ENCODE measurements around the gene ABR. TPM values are rescaled to one million over a fixed set of nuclear protein-coding genes. Genes with fewer than 3 reads are reported as not detected.
A peak's percentile ranks its signal among the peaks of the same experiment; 100 is the strongest.

ABR gene
- 112 TPM for total RNA-seq

GRCh38 chr17:1179818-1180742 lies at the start of gene ABR:
ABR (minus strand) TSS chr17:1179981; CDS start chr17:1179727, 254 bp downstream.
- Histone ChIP-seq H3K9me3 (ENCODE audit: low read depth, low read length) (no peaks in the 10 kb centered on the region), H3K4me3 (ENCODE audit: low read length) (peak within 1 kb of the TSS; percentile 42), H3K4me1 (ENCODE audit: insufficient read depth, low read length) (peaks cover 31% of the 10 kb centered on the region), H3K27me3 (ENCODE audit: insufficient read depth, low read length) (no peaks in the 10 kb centered on the region)

GRCh38 chr17:1229349-1229899 lies 49.6 kb upstream of the ABR start:
- peaks cover 11% of the 10 kb centered on the region for H3K27me3 ChIP-seq (ENCODE audit: insufficient read depth, low read length)
- peaks cover 39% of the 10 kb centered on the region for H3K4me1 ChIP-seq (ENCODE audit: insufficient read depth, low read length)
- peak overlapping the region; percentile 54 for H3K4me3 ChIP-seq (ENCODE audit: low read length)
- no peaks in the 10 kb centered on the region for H3K9me3 ChIP-seq (ENCODE audit: low read depth, low read length)

GRCh38 chr17:1228781-1229348 lies 49.1 kb upstream of the ABR start:
- Histone ChIP-seq H3K27me3 (ENCODE audit: insufficient read depth, low read length) (peaks cover 11% of the 10 kb centered on the region), H3K4me3 (ENCODE audit: low read length) (peak overlapping the region; percentile 54), H3K4me1 (ENCODE audit: insufficient read depth, low read length) (peaks cover 39% of the 10 kb centered on the region), H3K9me3 (ENCODE audit: low read depth, low read length) (no peaks in the 10 kb centered on the region)

GRCh38 chr17:1227917-1228780 lies 48.4 kb upstream of the ABR start:
- Histone ChIP-seq H3K4me3 (ENCODE audit: low read length) (peak overlapping the region; percentile 38), H3K4me1 (ENCODE audit: insufficient read depth, low read length) (peaks cover 39% of the 10 kb centered on the region), H3K9me3 (ENCODE audit: low read depth, low read length) (no peaks in the 10 kb centered on the region), H3K27me3 (ENCODE audit: insufficient read depth, low read length) (peaks cover 11% of the 10 kb centered on the region)

GRCh38 chr17:1227365-1227764 lies 47.6 kb upstream of the ABR start:
- Histone ChIP-seq H3K4me3 (ENCODE audit: low read length) (peak overlapping the region; percentile 38), H3K9me3 (ENCODE audit: low read depth, low read length) (no peaks in the 10 kb centered on the region), H3K27me3 (ENCODE audit: insufficient read depth, low read length) (peaks cover 11% of the 10 kb centered on the region), H3K4me1 (ENCODE audit: insufficient read depth, low read length) (peaks cover 39% of the 10 kb centered on the region)

- H3K9me3 ChIP-seq (ENCODE audit: low read depth, low read length), result no peaks in the 10 kb centered on the region
- peaks cover 11% of the 10 kb centered on the region for H3K27me3 ChIP-seq (ENCODE audit: insufficient read depth, low read length)
- peaks cover 33% of the 10 kb centered on the region for H3K4me1 ChIP-seq (ENCODE audit: insufficient read depth, low read length)
- no peak overlapping the region for H3K4me3 ChIP-seq (ENCODE audit: low read length)
Observed at GRCh38 chr17:1226308-1226707, 46.5 kb upstream of the ABR start.

- Histone ChIP-seq H3K27me3 (ENCODE audit: insufficient read depth, low read length) (peaks cover 4% of the 10 kb centered on the region), H3K4me3 (ENCODE audit: low read length) (no peak overlapping the region), H3K9me3 (ENCODE audit: low read depth, low read length) (no peaks in the 10 kb centered on the region)
Observed at GRCh38 chr17:1224330-1224729, 44.5 kb upstream of the ABR start.

GRCh38 chr17:1223662-1224061 lies 43.9 kb upstream of the ABR start:
- Histone ChIP-seq H3K4me3 (ENCODE audit: low read length) (no peak overlapping the region), H3K9me3 (ENCODE audit: low read depth, low read length) (no peaks in the 10 kb centered on the region), H3K4me1 (ENCODE audit: insufficient read depth, low read length) (peaks cover 18% of the 10 kb centered on the region), H3K27me3 (ENCODE audit: insufficient read depth, low read length) (peaks cover 4% of the 10 kb centered on the region)

More at GRCh38 chr17:1224330-1224729, 44.5 kb upstream of the ABR start:
- peaks cover 18% of the 10 kb centered on the region for H3K4me1 ChIP-seq (ENCODE audit: insufficient read depth, low read length)

GRCh38 chr17:1222321-1222720 lies 42.5 kb upstream of the ABR start:
- H3K4me3 ChIP-seq (ENCODE audit: low read length), result no peak overlapping the region
- H3K4me1 ChIP-seq (ENCODE audit: insufficient read depth, low read length), result peaks cover 7% of the 10 kb centered on the region
- H3K9me3 ChIP-seq (ENCODE audit: low read depth, low read length), result no peaks in the 10 kb centered on the region
- no peaks in the 10 kb centered on the region for H3K27me3 ChIP-seq (ENCODE audit: insufficient read depth, low read length)

- H3K4me3 ChIP-seq (ENCODE audit: low read length), result no peak overlapping the region
- H3K4me1 ChIP-seq (ENCODE audit: insufficient read depth, low read length), result peaks cover 3% of the 10 kb centered on the region
Observed at GRCh38 chr17:1221209-1221608, 41.4 kb upstream of the ABR start.

GRCh38 chr17:1220346-1220745 lies 40.6 kb upstream of the ABR start:
- Histone ChIP-seq H3K4me3 (ENCODE audit: low read length) (no peak overlapping the region), H3K4me1 (ENCODE audit: insufficient read depth, low read length) (peaks cover 4% of the 10 kb centered on the region), H3K9me3 (ENCODE audit: low read depth, low read length) (no peaks in the 10 kb centered on the region), H3K27me3 (ENCODE audit: insufficient read depth, low read length) (no peaks in the 10 kb centered on the region)

More at GRCh38 chr17:1221209-1221608, 41.4 kb upstream of the ABR start:
- Histone ChIP-seq H3K27me3 (ENCODE audit: insufficient read depth, low read length) (no peaks in the 10 kb centered on the region), H3K9me3 (ENCODE audit: low read depth, low read length) (no peaks in the 10 kb centered on the region)

GRCh38 chr17:1217089-1217385 lies 37.3 kb upstream of the ABR start:
- Histone ChIP-seq H3K4me1 (ENCODE audit: insufficient read depth, low read length) (peaks cover 25% of the 10 kb centered on the region), H3K4me3 (ENCODE audit: low read length) (no peak overlapping the region)

GRCh38 chr17:1216217-1217088 lies 36.7 kb upstream of the ABR start:
- Histone ChIP-seq H3K4me1 (ENCODE audit: insufficient read depth, low read length) (peaks cover 26% of the 10 kb centered on the region), H3K9me3 (ENCODE audit: low read depth, low read length) (no peaks in the 10 kb centered on the region), H3K27me3 (ENCODE audit: insufficient read depth, low read length) (no peaks in the 10 kb centered on the region), H3K4me3 (ENCODE audit: low read length) (no peak overlapping the region)

More at GRCh38 chr17:1217089-1217385, 37.3 kb upstream of the ABR start:
- no peaks in the 10 kb centered on the region for H3K9me3 ChIP-seq (ENCODE audit: low read depth, low read length)
- H3K27me3 ChIP-seq (ENCODE audit: insufficient read depth, low read length), result no peaks in the 10 kb centered on the region

- H3K4me1 ChIP-seq (ENCODE audit: insufficient read depth, low read length), result peaks cover 30% of the 10 kb centered on the region
- H3K4me3 ChIP-seq (ENCODE audit: low read length), result no peak overlapping the region
- no peaks in the 10 kb centered on the region for H3K27me3 ChIP-seq (ENCODE audit: insufficient read depth, low read length)
- H3K9me3 ChIP-seq (ENCODE audit: low read depth, low read length), result no peaks in the 10 kb centered on the region
Observed at GRCh38 chr17:1212946-1213345, 33.2 kb upstream of the ABR start.
